Loucy (cell line): ENCODE results near the gene ELF3.

Experiments used
- CTCF ChIP-seq: fragments of 200-600 bp; sonication (generic); conservative IDR thresholded peaks from 2 replicates; pipeline ENCODE4 v1.5.1; 2014; ENCODE audit warnings: mild to moderate bottlenecking, antibody characterized with exemption, low read length
- EZH2phosphoT487 ChIP-seq: fragments of 200-600 bp; IDR thresholded peaks from 2 replicates; pipeline ENCODE4 v1.6.1; 2018; ENCODE audit warnings: antibody characterized with exemption, mild to moderate bottlenecking, moderate library complexity, borderline replicate concordance

GRCh38 chr1:202014060-202014459 is 3.7 kb downstream of the ELF3 start:
- TF ChIP-seq CTCF: no peak
- TF ChIP-seq EZH2phosphoT487: no peak
